DMS153 (cell line): ENCODE data around the gene NUFIP2.
"Not testable (repeated sequence)": the region's sequence is repeated elsewhere in the genome, so short reads cannot be mapped to it uniquely, and the experiment has no call there.

Source experiments
- DNase-seq: peaks from one replicate; lab custom pipeline; 2025; lab: John Stamatoyannopoulos, UW

Gene NUFIP2

GRCh38 chr17:29237476-29238132 is 56.3 kb downstream of the NUFIP2 start:
- DNase-seq, result no peak

GRCh38 chr17:29235904-29236303 is 58.0 kb downstream of the NUFIP2 start:
- no peak for DNase-seq

DNA sequence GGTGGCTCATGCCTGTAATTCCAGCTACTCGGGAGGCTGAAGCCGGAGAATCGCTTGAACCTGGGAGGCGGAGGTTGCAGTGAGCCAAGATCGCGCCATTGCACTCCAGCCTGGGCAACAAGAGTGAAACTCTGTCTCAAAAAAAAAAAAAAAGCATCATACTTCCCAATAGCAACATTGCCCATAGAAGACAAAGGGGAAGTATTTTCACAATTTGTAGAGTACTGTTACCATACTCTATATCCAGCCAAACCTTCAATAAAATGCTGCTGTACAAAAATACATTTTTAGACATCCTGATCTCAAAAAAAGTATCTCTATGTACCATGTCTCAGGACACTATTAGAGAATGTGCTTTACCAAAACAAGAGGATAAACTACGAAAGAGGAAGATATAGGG is 59.0 kb downstream of the NUFIP2 start:
- DNase-seq, result not testable (repeated sequence)

- no peak for DNase-seq
These were observed 60.6 kb downstream of the NUFIP2 start for GRCh38 chr17:29233301-29233700.

GRCh38 chr17:29225396-29225795 is 68.6 kb downstream of the NUFIP2 start:
- DNase-seq, result no peak

DNA sequence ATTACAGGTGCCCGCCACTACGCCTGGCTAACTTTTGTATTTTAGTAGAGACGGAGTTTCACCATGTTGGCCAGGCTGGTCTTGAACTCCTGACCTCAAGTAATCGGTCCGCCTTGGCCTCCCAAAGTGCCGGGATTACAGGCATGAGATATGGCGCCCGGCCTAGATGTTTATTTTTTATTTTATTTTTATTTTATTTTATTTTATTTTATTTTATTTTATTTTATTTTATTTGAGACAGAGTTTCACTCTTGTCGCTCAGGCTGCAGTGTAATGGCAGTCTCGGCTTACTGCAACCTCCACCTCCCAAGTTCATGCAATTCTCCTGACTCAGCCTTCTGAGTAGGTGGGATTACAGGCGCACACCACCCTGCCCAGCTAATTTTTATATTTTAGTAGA is 72.6 kb downstream of the NUFIP2 start:
- DNase-seq, result not testable (repeated sequence)

DNA sequence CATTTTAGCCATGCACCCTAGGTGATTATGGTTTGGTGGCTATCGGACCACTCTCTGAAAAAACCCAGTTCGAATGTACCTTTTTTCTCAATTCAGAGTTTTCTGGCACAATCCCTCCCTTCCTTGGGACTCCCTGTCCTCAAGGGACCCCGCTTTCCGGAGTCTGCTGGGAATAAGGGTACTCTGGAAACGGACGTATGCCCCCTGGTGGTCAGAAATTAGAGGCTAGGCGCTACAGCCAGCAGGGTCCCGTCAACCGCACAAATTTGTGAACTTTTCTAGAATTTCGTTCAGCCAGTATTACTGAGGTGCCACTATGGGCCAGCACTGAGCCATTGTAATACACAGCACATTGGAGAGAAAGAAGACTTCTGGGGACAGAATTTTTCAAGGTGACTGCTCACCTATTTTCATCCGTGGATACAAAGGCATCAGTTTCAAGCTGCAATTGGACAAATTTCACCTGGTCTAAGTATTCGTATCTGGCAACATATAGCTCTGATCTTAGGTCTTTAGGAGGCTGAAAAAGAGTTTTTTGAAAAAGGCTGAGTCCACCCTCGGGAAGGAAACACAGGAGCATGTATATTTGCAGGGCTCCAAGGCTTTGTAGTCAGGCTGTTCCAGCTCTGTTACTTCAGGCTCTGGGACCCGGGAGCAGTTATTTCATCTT is 74.4 kb downstream of the NUFIP2 start:
- peak; percentile 22 for DNase-seq

GRCh38 chr17:29216856-29217255 is 77.1 kb downstream of the NUFIP2 start:
- no peak for DNase-seq

DNA sequence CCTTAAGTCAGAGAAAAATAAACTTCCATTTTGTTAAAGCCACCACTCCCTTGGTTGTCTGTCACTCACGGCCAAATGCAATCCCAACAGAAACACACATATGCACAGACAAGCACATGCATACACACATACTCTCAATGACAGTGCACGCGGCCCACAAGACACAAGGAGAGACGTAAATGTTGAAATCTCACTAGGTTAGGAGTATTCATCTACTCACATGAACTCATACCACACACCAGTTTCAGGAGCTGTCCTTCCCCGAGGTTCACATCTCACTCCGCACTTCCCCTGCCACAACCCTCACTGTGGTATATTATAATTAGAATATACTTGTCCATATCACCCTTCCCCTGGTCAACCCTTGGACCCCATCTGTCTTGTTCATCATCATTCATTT is 77.8 kb downstream of the NUFIP2 start:
- DNase-seq, result no peak

DNA sequence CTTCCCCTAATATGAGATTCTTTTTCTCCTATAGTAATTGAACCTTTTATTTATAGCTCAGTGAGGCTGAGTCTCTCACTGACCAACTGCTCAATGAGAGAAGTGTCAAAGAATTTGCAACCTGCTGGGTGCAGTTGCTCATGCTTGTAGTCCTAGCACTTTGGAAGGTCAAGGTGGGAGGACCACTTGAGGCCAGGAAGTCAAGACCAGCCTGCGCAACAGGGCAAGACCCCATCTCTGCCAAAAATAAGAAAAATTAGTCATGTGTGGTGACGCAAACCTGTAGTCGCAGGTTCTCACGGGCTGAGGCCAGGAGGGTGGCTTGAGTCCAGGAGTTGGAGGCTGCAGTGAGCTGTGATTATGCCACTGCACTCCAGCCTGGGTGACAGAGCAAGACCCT is 78.2 kb downstream of the NUFIP2 start:
- no peak for DNase-seq

DNA sequence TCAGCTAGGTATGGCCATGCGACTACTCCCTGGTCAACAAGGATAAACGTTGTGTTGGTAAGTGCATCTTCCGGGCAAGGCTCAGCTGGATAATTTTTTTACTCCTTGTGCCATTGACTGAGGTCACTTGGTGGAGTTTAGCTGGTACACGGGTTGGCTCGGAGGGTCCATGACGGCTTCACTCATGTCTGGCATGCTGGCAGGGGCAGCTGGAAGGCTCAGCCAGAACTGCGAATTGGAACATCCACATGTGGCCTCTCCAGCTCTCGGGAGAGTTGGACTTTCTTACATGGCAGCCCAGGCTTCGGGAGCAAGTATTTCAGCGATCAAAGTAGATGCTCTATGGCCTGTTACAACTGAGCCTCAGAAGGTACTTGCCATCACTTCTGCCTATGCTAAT is 78.8 kb downstream of the NUFIP2 start:
- DNase-seq, result no peak

DNA sequence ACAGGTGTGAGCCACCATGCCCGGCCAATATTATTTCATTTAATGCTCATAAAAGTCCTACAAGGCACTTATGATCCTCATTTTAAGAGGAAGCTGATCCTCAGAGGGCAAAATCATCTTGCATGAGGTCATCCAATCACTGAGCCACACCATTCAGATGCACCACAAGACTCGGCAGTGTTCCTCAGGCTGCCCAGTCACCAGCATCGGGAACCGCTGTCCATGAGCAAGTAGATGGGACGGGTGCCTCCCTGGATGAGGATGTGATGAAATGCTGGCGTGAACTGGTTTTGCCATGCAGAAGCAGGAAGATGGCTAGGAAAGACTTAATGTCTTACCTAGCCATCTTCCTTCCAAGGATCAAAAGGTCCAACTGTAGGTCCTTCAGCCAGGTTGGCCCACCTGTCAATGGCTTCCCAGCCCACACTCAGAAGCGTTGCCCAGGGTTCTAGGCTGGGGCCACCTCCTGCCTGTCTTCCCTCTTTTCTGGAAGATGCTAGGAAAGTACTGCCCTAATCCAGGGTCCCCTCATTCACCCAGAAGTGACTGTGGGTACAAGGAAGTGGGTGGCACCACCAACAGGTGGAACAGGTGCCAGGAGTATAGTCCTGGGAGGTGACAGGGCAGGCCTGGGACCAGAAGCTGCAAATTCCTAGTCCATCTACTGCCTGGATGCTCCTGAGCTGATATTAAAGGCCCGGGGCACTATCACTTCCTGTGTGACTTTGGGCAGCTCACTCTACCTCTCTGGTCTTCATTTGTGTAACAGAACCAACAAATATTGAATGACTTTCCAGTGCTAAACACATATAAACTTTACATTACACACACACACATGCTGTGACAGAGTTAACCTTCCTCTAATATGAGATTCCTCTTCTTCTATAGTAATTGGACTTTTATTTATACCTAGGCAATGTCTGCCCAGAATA is 79.5 kb downstream of the NUFIP2 start:
- DNase-seq, result no peak

DNA sequence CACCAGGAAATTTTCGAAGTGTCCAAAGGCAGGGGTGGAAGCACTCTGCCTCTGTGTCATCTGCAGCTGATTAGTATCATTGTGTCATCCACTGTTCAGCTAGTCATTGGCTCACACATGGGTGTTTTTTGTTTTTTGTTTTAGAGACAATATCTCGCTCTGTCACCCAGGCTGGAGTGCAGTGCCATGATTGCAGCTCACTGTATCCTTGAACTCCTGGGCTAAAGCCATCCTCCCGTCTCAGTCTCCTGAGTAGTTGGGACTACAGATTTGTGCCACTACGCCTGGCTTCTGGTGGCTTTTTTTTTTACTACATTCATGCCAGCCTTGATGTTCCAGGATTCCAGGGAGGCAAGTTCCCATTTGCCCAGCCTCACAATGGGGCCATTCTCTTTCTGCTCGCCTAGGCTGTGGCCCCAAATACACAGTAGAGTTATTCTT is 81.2 kb downstream of the NUFIP2 start:
- DNase-seq, result no peak

- DNase-seq, result no peak
These were observed 81.8 kb downstream of the NUFIP2 start for GRCh38 chr17:29212094-29212631.

DNA sequence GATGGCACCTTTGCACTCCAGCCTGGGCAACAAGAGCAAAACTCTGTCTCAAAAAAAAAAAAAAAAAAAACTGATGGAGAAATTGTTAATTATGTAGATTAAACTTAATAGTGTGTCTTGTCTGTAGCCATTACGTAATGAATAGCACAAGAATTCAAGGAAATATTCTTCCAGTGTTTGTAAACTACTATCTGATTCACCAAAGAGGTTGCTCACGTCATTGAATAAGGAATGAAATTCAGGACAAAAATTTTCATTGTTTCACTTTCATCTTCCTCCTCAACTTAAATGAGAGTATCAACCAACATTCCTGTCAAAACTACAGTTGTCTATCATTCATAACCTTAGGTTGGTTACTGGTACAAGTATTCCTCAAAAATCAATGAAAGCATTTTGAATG is 83.1 kb downstream of the NUFIP2 start:
- DNase-seq, result no peak

- no peak for DNase-seq
These were observed 84.9 kb downstream of the NUFIP2 start for GRCh38 chr17:29209073-29209472.

DNA sequence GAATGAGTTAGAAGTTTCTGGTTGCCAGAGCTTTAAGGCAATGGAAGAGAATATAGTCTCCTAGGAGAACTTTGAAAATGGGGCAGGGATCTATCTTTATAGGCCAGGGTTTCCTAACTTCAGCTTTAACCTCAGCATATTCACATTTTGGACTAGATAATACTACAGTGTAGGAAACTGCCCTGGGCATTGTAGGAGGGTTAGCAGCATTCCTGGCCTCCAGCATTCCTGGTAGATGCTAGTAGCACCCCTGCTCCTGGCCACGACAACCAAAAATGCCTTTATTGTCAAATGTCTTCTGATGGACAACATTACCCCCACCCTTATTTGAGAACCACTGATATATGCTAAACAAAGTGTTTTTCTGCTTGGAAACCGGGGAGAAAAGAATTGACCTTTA is 86.0 kb downstream of the NUFIP2 start:
- no peak for DNase-seq
